ENCODE data around the gene MAP3K12.
"Not testable (repeated sequence)": the region's sequence is repeated elsewhere in the genome, so short reads cannot be mapped to it uniquely, and the experiment has no call there.

The MAP3K12 gene, protein sequence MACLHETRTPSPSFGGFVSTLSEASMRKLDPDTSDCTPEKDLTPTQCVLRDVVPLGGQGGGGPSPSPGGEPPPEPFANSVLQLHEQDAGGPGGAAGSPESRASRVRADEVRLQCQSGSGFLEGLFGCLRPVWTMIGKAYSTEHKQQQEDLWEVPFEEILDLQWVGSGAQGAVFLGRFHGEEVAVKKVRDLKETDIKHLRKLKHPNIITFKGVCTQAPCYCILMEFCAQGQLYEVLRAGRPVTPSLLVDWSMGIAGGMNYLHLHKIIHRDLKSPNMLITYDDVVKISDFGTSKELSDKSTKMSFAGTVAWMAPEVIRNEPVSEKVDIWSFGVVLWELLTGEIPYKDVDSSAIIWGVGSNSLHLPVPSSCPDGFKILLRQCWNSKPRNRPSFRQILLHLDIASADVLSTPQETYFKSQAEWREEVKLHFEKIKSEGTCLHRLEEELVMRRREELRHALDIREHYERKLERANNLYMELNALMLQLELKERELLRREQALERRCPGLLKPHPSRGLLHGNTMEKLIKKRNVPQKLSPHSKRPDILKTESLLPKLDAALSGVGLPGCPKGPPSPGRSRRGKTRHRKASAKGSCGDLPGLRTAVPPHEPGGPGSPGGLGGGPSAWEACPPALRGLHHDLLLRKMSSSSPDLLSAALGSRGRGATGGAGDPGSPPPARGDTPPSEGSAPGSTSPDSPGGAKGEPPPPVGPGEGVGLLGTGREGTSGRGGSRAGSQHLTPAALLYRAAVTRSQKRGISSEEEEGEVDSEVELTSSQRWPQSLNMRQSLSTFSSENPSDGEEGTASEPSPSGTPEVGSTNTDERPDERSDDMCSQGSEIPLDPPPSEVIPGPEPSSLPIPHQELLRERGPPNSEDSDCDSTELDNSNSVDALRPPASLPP

DNA sequence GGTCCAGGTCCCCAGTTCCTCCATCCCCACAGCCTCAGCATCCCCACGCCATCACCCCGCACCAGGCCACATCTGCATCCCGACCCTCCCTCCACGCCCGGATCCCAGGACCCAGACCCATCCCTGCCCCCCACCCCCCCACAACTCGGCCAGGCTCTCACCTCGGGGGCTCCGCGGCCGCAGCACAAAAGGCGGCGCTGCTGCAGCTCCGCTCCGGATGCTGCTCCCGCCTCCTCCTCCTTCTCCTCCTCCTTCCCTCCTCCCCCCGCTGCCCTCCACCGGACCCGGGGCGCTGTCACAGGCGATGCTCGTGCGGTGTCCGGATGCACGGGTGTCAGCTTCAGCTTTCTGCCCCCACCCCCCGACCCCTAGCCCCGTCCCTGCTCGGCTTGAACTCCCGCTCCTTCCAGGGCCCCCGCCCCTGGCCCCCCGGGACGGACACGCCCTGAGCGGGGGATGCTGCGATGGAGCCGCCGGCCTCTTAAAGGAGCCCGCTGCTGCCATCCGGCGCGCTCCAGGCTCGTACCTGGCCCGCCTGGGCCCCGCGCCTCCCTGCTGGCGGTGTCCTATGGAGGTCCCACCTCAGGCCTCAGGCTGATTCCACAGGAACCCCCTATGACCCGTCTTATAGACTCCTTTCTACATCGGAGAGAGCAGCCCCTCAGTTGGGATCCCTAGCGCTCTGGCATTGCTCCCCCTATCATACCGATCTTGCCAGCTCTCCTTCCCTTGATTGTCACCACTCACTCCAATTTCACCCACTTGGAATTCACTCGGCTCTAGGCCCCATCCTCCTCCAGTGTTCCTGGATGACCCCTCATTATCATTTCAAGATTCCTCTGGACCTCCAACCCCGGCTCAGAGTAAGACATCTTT is at the start of gene MAP3K12:
MAP3K12 (minus strand) TSS at position 193 of the 876 bp plus-strand sequence. CDS start 12,067 bp downstream, outside the sequence.
- peak; percentile 37 for DNase-seq
- in situ Hi-C loops (cut with MboI; ENCODE audit: low pct_unique_long_range_greater_than_20kb, low sequenced_read_pairs): no loop called here

DNA sequence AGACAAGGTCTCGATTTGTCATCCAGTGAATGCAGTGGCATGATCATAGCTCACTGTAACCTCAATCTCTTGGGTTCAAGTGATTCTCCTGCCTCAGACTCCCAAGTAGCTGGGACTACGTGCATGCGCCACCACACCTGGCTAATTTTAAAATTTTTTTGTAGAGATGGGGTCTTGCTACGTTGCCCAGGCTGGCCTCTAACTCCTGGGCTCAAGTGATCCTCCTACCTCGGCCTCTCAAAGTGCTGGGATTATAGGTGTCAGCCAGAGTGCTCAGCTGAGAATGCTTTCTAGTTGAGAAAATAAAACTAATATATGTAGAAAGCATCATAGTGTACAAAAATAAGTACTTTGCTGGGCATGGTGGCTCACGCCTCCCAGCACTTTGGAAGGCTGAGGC is 49.1 kb upstream of the MAP3K12 start:
- in situ Hi-C loops (cut with MboI; ENCODE audit: low pct_unique_long_range_greater_than_20kb, low sequenced_read_pairs); DNase-seq: not testable (repeated sequence)

DNA sequence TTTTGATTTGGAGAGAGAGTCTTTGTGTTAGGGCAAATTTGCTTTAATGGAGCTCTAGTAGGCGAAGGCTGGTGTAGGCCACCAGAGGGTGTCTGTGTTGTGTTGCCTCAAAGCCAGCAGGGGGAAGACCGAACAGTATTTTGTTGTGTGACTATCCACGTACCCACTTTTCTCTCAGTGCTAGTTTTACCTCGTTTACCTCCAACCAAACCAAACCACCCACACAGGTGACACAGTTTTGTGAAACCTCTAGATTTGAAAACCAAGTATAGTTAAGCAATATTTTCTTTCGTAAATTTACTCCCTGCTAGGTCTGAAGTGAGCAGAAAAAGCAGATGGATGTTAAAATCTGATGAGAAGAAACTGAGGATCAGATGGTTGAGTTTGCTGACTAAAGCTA is 44.3 kb upstream of the MAP3K12 start:
- peak; percentile 65 for DNase-seq
- in situ Hi-C loops (cut with MboI; ENCODE audit: low pct_unique_long_range_greater_than_20kb, low sequenced_read_pairs): no loop called here

DNA sequence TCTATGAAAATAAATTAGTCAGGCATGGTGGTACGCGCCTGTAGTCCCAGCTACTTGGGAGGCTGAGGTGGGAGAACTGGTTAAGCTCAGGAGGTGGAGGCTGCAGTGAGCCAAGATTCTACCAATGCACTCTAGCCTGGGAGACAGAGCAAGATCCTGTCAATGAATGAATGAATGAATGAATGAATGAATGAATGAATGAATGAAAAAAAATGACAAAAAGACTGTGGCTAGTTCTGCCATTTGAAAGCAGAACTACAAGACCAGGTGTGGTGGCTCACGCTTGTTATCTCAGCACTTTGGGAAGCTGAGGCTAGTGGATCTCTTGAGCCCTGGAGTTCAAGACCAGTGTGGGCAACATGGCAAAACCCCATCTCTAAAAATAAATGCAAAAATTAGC is 40.3 kb upstream of the MAP3K12 start:
- in situ Hi-C loops (cut with MboI; ENCODE audit: low pct_unique_long_range_greater_than_20kb, low sequenced_read_pairs): no loop called here
- no peak for DNase-seq

DNA sequence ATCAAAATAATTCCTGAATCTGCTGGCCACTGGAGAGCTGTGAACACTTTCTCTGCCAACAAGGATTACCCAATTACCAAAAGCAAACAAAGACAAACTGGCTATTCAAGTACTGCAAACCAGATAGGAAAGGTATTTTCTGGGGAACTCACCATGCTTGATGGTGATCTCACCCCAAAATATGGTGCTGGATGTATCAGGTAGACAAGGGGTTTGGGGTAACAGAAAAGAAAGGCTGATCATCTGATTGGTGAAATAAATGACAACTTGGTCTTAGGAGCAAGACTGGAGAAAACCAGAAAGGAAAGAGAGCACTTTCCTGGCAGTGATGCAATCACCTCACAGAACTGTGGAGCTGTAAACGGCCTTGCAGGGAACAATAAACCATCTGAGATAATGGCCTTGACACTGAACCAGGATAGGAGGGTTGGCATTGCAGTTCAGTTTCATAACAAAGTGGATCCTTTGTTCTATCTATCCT is 39.0 kb upstream of the MAP3K12 start:
- DNase-seq: no peak
- in situ Hi-C loops (cut with MboI; ENCODE audit: low pct_unique_long_range_greater_than_20kb, low sequenced_read_pairs): no loop called here

DNA sequence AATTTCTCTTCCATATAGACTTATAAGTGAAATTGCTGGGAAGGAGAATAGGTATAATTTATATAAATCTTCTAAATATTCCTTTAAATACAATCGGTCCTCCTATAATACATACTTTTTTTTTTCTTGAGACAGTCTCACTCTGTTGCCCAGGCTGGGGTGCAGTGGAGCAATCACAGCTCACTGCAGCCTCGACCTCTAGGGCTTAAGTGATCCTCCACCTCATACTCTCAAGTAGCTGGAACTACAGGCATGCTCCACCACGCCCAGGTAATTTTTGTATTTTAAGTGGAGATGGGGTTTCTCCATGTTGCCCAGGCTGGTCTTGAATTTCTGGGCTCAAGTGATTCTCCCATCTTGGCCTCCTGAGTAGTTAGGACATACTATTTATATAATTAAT is 37.7 kb upstream of the MAP3K12 start:
- DNase-seq: no peak
- in situ Hi-C loops (cut with MboI; ENCODE audit: low pct_unique_long_range_greater_than_20kb, low sequenced_read_pairs): no loop called here

DNA sequence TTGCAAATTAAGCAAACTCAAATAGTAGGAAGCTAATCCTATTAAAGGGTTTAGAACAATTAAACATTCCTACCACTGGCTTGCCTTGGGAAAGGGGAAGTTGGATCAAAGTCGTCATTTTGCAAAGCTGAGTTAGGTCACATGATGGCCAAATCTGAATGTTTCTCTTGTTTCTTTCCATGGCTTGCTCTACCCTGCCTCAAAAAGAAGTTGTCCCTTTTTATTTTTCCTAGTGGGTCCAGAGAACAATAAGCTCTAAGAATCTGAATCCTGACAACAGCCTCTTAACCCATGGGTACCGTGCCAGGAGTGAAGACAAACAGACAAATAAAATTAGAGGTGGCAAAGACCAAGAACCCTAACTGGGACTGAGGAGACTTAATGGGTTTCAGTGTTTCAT is 34.2 kb upstream of the MAP3K12 start:
- in situ Hi-C loops (cut with MboI; ENCODE audit: low pct_unique_long_range_greater_than_20kb, low sequenced_read_pairs): no loop called here
- no peak for DNase-seq

DNA sequence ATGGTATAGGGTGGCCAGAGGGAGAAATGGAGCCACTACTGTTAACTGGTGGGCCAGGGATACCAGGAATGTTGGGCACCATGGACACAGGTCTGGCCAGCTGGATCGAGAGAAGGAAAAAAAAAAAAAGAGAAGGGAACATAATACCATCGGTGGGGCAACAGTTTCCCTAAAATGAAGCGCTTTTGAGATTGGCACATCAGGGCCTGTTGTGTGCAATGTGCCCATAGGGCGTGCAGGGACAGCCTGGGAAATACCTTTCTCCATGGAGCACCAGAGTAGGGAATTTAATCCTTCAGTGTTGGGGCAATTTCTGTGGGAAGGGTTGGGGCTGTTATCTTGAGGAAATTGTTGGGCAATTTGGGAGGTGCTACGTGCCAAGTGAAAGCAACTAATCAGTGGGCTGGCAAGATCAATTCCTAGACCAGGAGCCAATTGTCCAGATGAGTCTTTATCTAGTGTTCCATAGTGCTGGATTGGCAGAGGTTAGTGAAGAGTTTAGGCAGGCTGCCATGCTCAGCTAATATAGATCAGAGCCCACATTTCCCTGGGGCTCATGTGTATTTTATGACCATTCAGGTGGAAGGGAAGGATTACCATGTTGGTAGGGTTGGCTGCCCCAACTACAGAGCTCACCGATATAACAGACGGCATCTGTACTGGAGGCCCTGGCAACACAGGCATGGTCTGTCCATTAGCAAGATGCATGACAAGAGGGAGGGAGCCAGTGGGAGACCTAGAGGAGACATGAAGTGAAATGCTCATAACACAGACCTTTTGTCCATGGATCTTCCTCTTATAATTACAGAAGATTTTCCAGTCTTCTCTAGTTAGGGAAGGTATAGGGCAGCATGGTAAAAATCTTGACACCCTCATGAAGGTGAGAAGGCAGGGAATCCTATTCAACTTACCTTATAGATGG is 33.5 kb upstream of the MAP3K12 start:
- in situ Hi-C loops (cut with MboI; ENCODE audit: low pct_unique_long_range_greater_than_20kb, low sequenced_read_pairs): no loop called here
- DNase-seq: no peak

DNA sequence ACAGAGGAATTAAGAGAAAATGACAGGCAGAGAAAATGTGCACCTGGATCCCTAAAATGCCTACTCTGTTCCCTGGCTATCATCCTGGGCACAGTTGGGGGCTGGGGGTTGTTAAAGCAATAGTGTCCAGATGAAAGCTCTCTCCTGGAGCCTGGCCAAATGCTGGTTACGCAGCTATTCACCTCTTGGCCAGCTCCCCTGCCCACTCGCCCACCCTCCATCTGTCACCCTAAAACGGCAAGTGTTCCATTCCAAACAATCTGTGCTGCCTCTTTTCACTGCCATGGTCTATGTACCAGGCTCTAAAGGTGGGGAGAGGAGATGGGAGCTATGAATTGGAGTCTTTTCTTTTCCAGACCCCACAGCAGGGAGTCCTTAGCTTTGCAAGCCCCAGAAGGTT is 32.8 kb upstream of the MAP3K12 start:
- in situ Hi-C loops (cut with MboI; ENCODE audit: low pct_unique_long_range_greater_than_20kb, low sequenced_read_pairs): no loop called here
- no peak for DNase-seq

DNA sequence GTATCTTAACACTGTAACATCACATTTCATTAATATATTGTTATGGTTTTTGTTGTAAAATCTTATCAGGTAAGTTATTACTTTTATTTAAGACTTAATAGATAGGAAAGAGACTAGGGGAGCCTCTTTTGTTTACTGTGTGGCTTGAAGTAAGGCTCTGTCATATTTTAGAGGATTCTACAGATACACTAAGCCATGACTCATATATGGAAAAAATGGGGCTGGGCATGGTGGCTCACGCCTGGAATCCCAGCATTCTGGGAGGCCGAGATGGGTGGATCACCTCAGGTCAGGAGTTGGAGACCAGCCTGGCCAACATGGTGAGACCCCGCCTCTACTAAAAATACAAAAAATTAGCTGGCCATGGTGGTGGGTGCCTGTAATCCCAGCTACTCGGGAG is 31.7 kb upstream of the MAP3K12 start:
- no peak for DNase-seq
- in situ Hi-C loops (cut with MboI; ENCODE audit: low pct_unique_long_range_greater_than_20kb, low sequenced_read_pairs): no loop called here

DNA sequence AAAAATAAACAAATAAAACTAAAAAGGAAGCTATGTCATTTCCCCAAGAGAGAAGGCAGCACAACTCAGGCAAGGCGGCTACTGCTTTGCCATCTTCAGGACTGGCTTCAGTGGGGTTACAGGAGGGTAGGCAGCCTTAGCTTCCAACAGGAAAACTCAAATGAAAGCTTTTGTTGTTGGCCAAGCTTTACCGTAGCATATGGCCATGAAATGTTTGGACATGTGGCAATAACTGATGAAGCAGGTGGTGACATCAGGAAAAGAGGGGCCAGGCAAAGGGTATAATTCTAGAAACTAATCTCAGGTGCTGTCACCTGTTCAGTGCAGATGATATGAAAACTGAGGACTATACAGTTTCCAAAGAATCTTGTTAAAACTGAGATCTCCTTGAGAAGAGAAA is 30.8 kb upstream of the MAP3K12 start:
- no peak for DNase-seq
- in situ Hi-C loops (cut with MboI; ENCODE audit: low pct_unique_long_range_greater_than_20kb, low sequenced_read_pairs): no loop called here

DNA sequence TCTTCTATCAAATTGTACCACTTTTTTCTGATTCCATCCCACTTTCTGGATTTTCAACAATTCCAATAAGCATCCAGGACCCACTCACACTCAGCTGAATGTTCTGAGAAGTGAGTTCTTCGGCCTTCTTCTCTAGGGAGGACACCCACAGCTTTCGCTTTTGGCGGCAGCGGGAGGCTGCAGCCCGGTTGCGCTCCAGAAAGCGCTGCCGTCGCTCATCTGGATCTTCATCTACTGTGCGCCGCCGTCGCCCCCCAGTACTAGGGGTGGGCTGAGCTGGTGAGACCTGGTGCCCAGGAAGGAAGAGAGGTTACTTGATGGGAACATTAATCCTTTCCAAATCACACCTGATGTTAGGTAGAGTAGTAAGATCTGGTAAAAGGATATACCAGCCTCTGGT is 25.2 kb upstream of the MAP3K12 start:
- in situ Hi-C loops (cut with MboI; ENCODE audit: low pct_unique_long_range_greater_than_20kb, low sequenced_read_pairs): no loop called here
- DNase-seq: no peak

DNA sequence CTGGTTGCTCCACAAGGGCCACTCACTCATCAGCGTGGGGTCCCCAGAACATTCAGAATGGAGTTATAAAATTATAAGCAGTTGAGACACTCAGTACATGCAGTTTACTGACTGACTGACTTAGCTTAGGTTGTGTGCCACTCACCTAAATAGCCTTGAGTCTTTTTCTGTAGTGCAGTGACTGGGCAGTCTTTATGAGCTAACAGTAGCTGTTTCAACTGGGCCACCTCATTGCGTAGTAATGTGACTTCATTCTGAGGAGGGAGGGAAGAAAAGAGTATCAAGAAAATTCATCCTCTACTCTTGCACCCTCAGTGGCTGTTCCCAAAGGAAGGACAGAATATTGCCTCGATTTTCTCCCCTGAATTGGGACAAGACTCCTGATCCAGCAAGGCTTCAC is 23.9 kb upstream of the MAP3K12 start:
- no peak for DNase-seq
- in situ Hi-C loops (cut with MboI; ENCODE audit: low pct_unique_long_range_greater_than_20kb, low sequenced_read_pairs): no loop called here

DNA sequence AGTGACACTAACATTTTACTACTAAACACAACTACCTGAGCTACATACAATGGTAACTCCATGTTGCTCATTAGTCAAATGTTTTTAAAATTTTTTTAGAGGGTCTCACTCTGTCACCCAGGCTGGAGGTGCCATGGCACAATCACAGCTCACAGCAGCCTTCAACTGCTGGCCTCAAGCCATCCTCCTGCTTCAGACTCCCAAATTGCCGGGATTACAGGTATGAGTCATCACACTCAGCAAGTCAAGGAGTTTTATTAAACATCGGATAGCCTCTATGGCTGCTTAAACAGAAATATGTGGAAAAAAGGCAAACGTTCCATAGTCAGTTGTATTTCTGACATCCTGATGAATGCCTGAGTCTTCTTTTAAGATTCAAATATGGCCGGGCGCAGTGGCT is 19.1 kb upstream of the MAP3K12 start:
- DNase-seq: no peak
- in situ Hi-C loops (cut with MboI; ENCODE audit: low pct_unique_long_range_greater_than_20kb, low sequenced_read_pairs): no loop called here

DNA sequence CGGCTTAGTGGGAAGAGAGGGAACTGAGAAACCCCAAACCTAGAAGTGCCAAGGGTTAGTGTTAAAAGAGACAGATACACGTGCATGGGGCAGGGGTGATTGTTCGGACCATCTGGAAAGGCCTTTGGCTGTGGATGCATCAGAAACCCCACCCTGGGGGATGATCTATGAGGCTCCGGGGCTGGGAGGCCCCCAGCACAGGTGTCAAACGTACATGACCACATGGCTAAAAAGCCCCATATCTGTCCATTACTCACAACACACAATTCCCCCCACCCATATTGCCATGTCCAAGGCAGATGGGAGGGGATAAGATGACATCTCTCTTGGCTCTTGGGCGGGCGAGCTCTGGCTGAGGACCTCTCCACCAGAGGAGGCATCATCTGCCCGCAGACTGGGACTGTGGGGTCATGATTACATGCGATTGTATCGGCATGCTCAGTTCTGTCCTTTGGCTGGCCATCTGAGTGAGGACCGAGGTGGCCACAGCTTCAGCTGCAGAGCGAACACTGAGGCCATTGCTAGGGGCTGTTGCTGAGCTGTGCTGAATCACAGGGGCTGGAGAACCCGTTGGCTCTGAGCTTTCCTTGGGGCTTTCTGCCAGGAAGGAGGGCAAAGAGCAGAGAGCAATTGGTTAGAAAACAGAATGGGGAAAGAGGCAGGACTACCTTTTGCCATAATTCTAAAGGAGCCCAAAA is 17.6 kb upstream of the MAP3K12 start:
- DNase-seq: no peak
- in situ Hi-C loops (cut with MboI; ENCODE audit: low pct_unique_long_range_greater_than_20kb, low sequenced_read_pairs): no loop called here

DNA sequence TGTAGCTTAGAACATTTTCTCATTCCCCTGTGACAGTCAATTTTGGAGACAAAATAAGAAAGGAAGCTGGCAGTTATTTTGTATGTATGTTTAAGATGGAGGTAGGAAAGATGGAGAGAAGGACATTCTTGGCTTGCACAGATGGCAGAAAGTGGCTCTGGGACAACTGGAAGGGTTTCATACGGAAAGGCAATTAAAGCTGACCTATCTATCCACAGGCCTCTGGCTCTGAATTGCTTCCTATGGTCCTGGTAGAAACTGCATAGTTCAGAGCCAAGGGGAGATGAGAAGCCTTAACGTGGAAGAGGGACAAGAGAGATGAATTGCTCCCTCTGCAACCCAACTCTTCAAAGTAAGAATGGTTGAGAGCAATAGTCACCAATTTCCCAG is 16.0 kb upstream of the MAP3K12 start:
- in situ Hi-C loops (cut with MboI; ENCODE audit: low pct_unique_long_range_greater_than_20kb, low sequenced_read_pairs): no loop called here
- no peak for DNase-seq

DNA sequence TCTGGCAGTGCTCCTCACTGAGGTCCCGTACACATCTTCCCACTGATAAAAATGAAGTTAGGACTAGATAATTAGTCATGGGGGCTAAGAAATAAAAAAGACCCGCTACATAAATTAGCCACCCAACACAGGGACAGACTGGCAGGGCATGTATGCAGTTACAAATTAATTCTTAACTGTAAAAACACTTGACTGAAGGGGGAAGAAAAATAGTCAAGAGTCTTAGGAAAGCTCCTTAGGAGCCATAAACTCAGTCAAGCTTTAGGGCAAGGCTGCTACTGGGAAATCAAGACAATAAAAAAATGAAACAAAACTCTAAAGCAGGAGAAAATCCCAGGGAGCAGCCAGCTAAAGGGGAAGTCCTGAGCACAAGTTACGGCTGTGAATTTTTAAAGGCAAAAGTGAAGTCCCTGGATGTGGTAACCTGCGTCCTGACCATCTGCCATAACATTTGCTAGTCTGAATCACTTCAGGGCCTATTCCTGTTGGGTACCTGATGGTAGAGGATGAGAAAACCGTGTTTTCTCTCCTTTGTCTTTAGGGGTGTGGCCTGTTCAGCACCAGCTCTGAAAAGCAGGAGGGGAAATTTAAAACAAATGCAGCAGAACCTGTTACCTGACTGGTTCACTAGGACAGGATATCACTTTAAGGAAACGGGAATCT is 15.5 kb upstream of the MAP3K12 start:
- in situ Hi-C loops (cut with MboI; ENCODE audit: low pct_unique_long_range_greater_than_20kb, low sequenced_read_pairs): no loop called here
- DNase-seq: no peak

All from KBM-7 (cell line).